H1 (cell line): ENCODE measurements around the gene TACC2. TPM values are rescaled to one million over a fixed set of nuclear protein-coding genes. Genes with fewer than 3 reads are reported as not detected.

Experiments
- CTCF ChIA-PET: fragments of 300-600 bp; sonication (Branson Sonifier 250); formaldehyde crosslinking; loops from one replicate; lab custom pipeline; 2021; ENCODE audit not compliant: partially characterized antibody; lab: Charles Lee
- POLR2A ChIA-PET: fragments of 300-600 bp; sonication (Branson Sonifier 250); formaldehyde crosslinking; loops from one replicate; lab custom pipeline; 2021; ENCODE audit warnings: inconsistent platforms; ENCODE audit not compliant: partially characterized antibody; lab: Charles Lee
- DNase-seq, 2 experiments: peaks; one replicate each; pipeline versions ENCODE4 v3.0.0 to v3.0.0-alpha.2; 2010 to 2022; ENCODE audit warnings: low spot score in 2 of 2, low read depth in 1 of 2, mixed read lengths in 1 of 2
- FAIRE-seq: peaks from 2 replicates; lab custom pipeline; 2011; peaks lifted over from hg19 to GRCh38; lab: Jason Lieb, UNC
- H2AFZ ChIP-seq: 2 replicates; pipeline ENCODE4 v1.8.1; 2012; ENCODE audit warnings: low read length, inconsistent platforms
- H2AK5ac ChIP-seq: 2 replicates; pipeline ENCODE4 v1.6.1; 2013; ENCODE audit warnings: low read depth, low read length
- H2BK120ac ChIP-seq: replicated peaks from 2 replicates; pipeline ENCODE3; 2013; ENCODE audit warnings: low read depth, low read length, inconsistent platforms
- H2BK12ac ChIP-seq: 2 replicates; pipeline ENCODE4 v1.6.1; 2013; ENCODE audit warnings: low read depth, low read length
- H2BK15ac ChIP-seq: 2 replicates; pipeline ENCODE4 v1.6.1; 2013; ENCODE audit warnings: low read length
- H2BK20ac ChIP-seq: 2 replicates; pipeline ENCODE4 v1.6.1; 2013; ENCODE audit warnings: low read length
- H2BK5ac ChIP-seq: 2 replicates; pipeline ENCODE4 v1.6.1; 2013; ENCODE audit warnings: low read depth, low read length
- H3K14ac ChIP-seq: 2 replicates; pipeline ENCODE4 v1.6.1; 2013; ENCODE audit warnings: inconsistent platforms; ENCODE audit not compliant: insufficient read length
- H3K18ac ChIP-seq: 2 replicates; pipeline ENCODE4 v1.6.1; 2013; ENCODE audit warnings: low read length; ENCODE audit errors: extremely low read depth
- H3K23ac ChIP-seq: 2 replicates; pipeline ENCODE4 v1.6.1; 2013; ENCODE audit warnings: inconsistent platforms; ENCODE audit not compliant: insufficient read length
- H3K23me2 ChIP-seq: 2 replicates; pipeline ENCODE4 v1.6.1; 2013; ENCODE audit warnings: low read depth, low read length
- H3K27ac ChIP-seq: 2 replicates; pipeline ENCODE4 v1.6.1; 2011; ENCODE audit warnings: low read depth, low read length, inconsistent platforms
- H3K27me3 ChIP-seq, 4 experiments: replicated peaks in 1 of 4; 1 replicate in 1 of 4; 2 replicates in 3 of 4; pipeline versions ENCODE4 v1.6.1 to v1.8.1; 2011 to 2013; ENCODE audit warnings: low read length in 3 of 4, mild to moderate bottlenecking in 3 of 4, inconsistent platforms in 2 of 4, mixed read lengths in 2 of 4, moderate library complexity in 1 of 4; ENCODE audit not compliant: control insufficient read depth in 3 of 4, insufficient read depth in 3 of 4; ENCODE audit errors: extremely low read depth in 1 of 4
- H3K36me3 ChIP-seq, 4 experiments: 2 replicates each; pipeline versions ENCODE4 v1.6.1 to v1.8.1; 2011 to 2013; ENCODE audit warnings: mild to moderate bottlenecking in 4 of 4, low read length in 3 of 4, moderate library complexity in 2 of 4, control low read depth in 1 of 4, inconsistent platforms in 1 of 4; ENCODE audit not compliant: insufficient read depth in 4 of 4, control insufficient read depth in 2 of 4
- H3K4ac ChIP-seq: replicated peaks from 2 replicates; pipeline ENCODE3; 2013; ENCODE audit warnings: low read length, low read depth, mixed read lengths, inconsistent platforms; ENCODE audit not compliant: insufficient read length
- H3K4me1 ChIP-seq, 4 experiments: replicated peaks in 1 of 4; 1 replicate in 1 of 4; 2 replicates in 3 of 4; pipeline versions ENCODE4 v1.6.1 to v1.8.1; 2011 to 2013; ENCODE audit warnings: low read length in 3 of 4, inconsistent platforms in 2 of 4, mixed read lengths in 1 of 4; ENCODE audit not compliant: insufficient read depth in 4 of 4, control insufficient read depth in 3 of 4
- H3K4me2 ChIP-seq, 2 experiments: 2 replicates each; pipeline versions ENCODE4 v1.6.1 to v1.8.1; 2011 to 2013; ENCODE audit warnings: low read depth in 2 of 2, low read length in 2 of 2, control low read depth in 1 of 2, inconsistent platforms in 1 of 2, mild to moderate bottlenecking in 1 of 2; ENCODE audit not compliant: insufficient read depth in 1 of 2
- H3K4me3 ChIP-seq, 4 experiments: fragments of 200-600, 300-600 bp in 1 of 4; sonication (generic), shearing (Covaris generic), sonication (Bioruptor Twin) in 1 of 4; 2 replicates each; pipeline versions ENCODE4 v1.5.1 to v1.8.1; 2011 to 2016; ENCODE audit warnings: low read length in 4 of 4, low read depth in 3 of 4, control low read depth in 2 of 4, inconsistent platforms in 2 of 4, mild to moderate bottlenecking in 2 of 4, mixed read lengths in 1 of 4, moderate library complexity in 1 of 4; ENCODE audit not compliant: insufficient read depth in 2 of 4; ENCODE audit errors: extremely low read depth in 1 of 4
- H3K56ac ChIP-seq: replicated peaks from 2 replicates; pipeline ENCODE3; 2013; ENCODE audit warnings: low read depth, mild to moderate bottlenecking, mixed read lengths, low read length, inconsistent platforms; ENCODE audit not compliant: insufficient read length
- H3K79me1 ChIP-seq: 2 replicates; pipeline ENCODE4 v1.6.1; 2013; ENCODE audit warnings: low read depth, low read length, control low read depth
- H3K79me2 ChIP-seq, 2 experiments: 2 replicates each; pipeline versions ENCODE4 v1.6.1 to v1.8.1; 2012 to 2013; ENCODE audit warnings: low read length in 2 of 2, mild to moderate bottlenecking in 2 of 2, inconsistent platforms in 1 of 2; ENCODE audit not compliant: insufficient read depth in 2 of 2, control insufficient read depth in 1 of 2
- H3K9ac ChIP-seq, 4 experiments: replicated peaks in 1 of 4; 1 replicate in 1 of 4; 2 replicates in 3 of 4; pipeline versions ENCODE4 v1.6.1 to v1.8.1; 2011 to 2013; ENCODE audit warnings: low read depth in 3 of 4, low read length in 3 of 4, control low read depth in 2 of 4, mild to moderate bottlenecking in 2 of 4, moderate library complexity in 2 of 4, inconsistent platforms in 1 of 4; ENCODE audit errors: extremely low read depth in 1 of 4
- H3K9me3 ChIP-seq, 2 experiments: 2 replicates each; pipeline versions ENCODE4 v1.6.1 to v1.8.1; 2012 to 2013; ENCODE audit warnings: mild to moderate bottlenecking in 2 of 2, moderate library complexity in 2 of 2, control low read depth in 1 of 2, inconsistent platforms in 1 of 2, low read depth in 1 of 2, low read length in 1 of 2, mixed read lengths in 1 of 2; ENCODE audit not compliant: insufficient read depth in 2 of 2
- H4K20me1 ChIP-seq, 2 experiments: replicated peaks in 1 of 2; 2 replicates each; pipeline versions ENCODE3 to v1.8.1; 2011 to 2013; ENCODE audit warnings: inconsistent platforms in 2 of 2, low read length in 2 of 2, mild to moderate bottlenecking in 1 of 2; ENCODE audit not compliant: insufficient read depth in 2 of 2, control insufficient read depth in 1 of 2
- H4K5ac ChIP-seq: 2 replicates; pipeline ENCODE4 v1.6.1; 2013; ENCODE audit warnings: low read length, low read depth, mixed read lengths, inconsistent platforms; ENCODE audit not compliant: insufficient read length
- H4K8ac ChIP-seq: 2 replicates; pipeline ENCODE4 v1.8.0; 2013; ENCODE audit warnings: mild to moderate bottlenecking, moderate library complexity, low read length, inconsistent platforms; ENCODE audit not compliant: insufficient read depth; ENCODE audit errors: extremely low read depth
- H4K91ac ChIP-seq: replicated peaks from 2 replicates; pipeline ENCODE3; 2013; ENCODE audit warnings: low read length, mixed read lengths, inconsistent platforms; ENCODE audit not compliant: insufficient read length
- CHD2 ChIP-seq: IDR thresholded peaks from 2 replicates; pipeline ENCODE4 v1.6.1; 2012; ENCODE audit warnings: low read length, improper control_type of control experiment
- CREB1 ChIP-seq: IDR thresholded peaks from 2 replicates; pipeline ENCODE4 v1.6.1; 2012; ENCODE audit warnings: inconsistent platforms
- EZH2 ChIP-seq: fragments of 200-600 bp; sonication (generic); IDR thresholded peaks from 2 replicates; pipeline ENCODE4 v1.7.1; 2012; ENCODE audit warnings: low read depth, mild to moderate bottlenecking, moderate library complexity, low read length, inconsistent platforms; ENCODE audit not compliant: severe bottlenecking
- HDAC2 ChIP-seq, 2 experiments: fragments of 300-600 bp in 1 of 2; sonication (generic) in 1 of 2; IDR thresholded peaks; 2 replicates each; pipeline ENCODE4 v1.6.1; 2011 to 2012; ENCODE audit warnings: low read depth in 2 of 2, low read length in 2 of 2, mild to moderate bottlenecking in 2 of 2, moderate library complexity in 2 of 2, borderline replicate concordance in 1 of 2, inconsistent platforms in 1 of 2
- RBBP5 ChIP-seq: IDR thresholded peaks from 2 replicates; pipeline ENCODE4 v1.7.1; 2012; ENCODE audit warnings: low read depth, mild to moderate bottlenecking, inconsistent platforms, low read length, moderate library complexity, borderline replicate concordance
- RNF2 ChIP-seq: fragments of 200-900, 300-1000 bp; sonication (generic); IDR thresholded peaks from 2 replicates; pipeline ENCODE4 v1.7.1; 2016; ENCODE audit warnings: borderline replicate concordance, low read depth, mild to moderate bottlenecking, antibody characterized with exemption, low read length; ENCODE audit not compliant: poor library complexity, severe bottlenecking; ENCODE audit errors: missing control alignments
- SUZ12 ChIP-seq: fragments of 200-600 bp; sonication (generic); IDR thresholded peaks from 2 replicates; pipeline ENCODE4 v1.6.1; 2012; ENCODE audit warnings: mild to moderate bottlenecking, inconsistent platforms, low read length, moderate library complexity, mixed read lengths
- YY1 ChIP-seq: IDR thresholded peaks from 2 replicates; pipeline ENCODE4 v1.6.1; 2011; ENCODE audit warnings: low read depth, mild to moderate bottlenecking, low read length
- WGBS, 2 experiments: shearing (Covaris generic) in 1 of 2; methylation state at CpG; one replicate each; pipeline versions ENCODE4 v1.1.6 to v1.1.7; 2013 to 2015; ENCODE audit warnings: low lambda C conversion rate in 2 of 2, mixed read lengths in 2 of 2, inconsistent platforms in 1 of 2, low coverage in 1 of 2, missing lambda C conversion rate in 1 of 2; ENCODE audit not compliant: insufficient replicate concordance in 2 of 2, insufficient coverage in 1 of 2, insufficient read length in 1 of 2; ENCODE audit errors: extremely low coverage in 1 of 2, missing lambda C conversion rate in 1 of 2; 5-methylcytosine and 5-hydroxymethylcytosine counted together
- polyA plus RNA-seq, 7 experiments: library from polyadenylated mRNA; depleted of rRNA in 3 of 7; stranded (reverse) in 5 of 7; unstranded in 2 of 7; fragments of >200 nt in 5 of 7; fragments of 200-250 nt in 2 of 7; gene quantifications; 1 replicate in 5 of 7; 2 replicates in 1 of 7; 4 replicates in 1 of 7; pipeline versions ENCODE4 v1.2.1 to v1.2.3, GENCODE V29; 2011 to 2013; ENCODE audit warnings: missing spikeins in 2 of 7, mixed read lengths in 2 of 7
- total RNA-seq: library from RNA; stranded (reverse); fragmentation: NEBNext Ultra II Directional; extraction: Animal tissue kit (Norgen Biotek cat#: 25700); gene quantifications from 2 replicates; pipeline ENCODE4 v1.2.1, GENCODE V29; 2021
- TF ChIP-seq, protein P1 (sequence below), 3 experiments: IDR thresholded peaks; 1 replicate in 2 of 3; 2 replicates in 1 of 3; pipeline versions ENCODE4 v1.5.1 to v1.6.1; 2011; ENCODE audit warnings: low read length in 3 of 3, mild to moderate bottlenecking in 3 of 3, inconsistent platforms in 2 of 3, low read depth in 1 of 3, moderate library complexity in 1 of 3; ENCODE audit not compliant: insufficient read depth in 1 of 3; ENCODE audit errors: control extremely low read depth in 1 of 3

TACC2 gene
- total and polyA plus RNA-seq, 2 of the 8 experiments (the other 6 are each of a cell fraction or from before 2014, with no cell fraction given), result 21.2 to 46.6 TPM

- Histone ChIP-seq H3K9ac (no peak overlapping the region), H3K23ac (no peak overlapping the region), H3K36me3 (no peaks in the 10 kb centered on the region), H2BK20ac (0 out of 2 replicates have a peak overlapping the region, but pooled peaks have one; percentile 62), H2BK15ac (no peak overlapping the region), H4K8ac (no peak overlapping the region), H3K23me2 (no peaks in the 10 kb centered on the region), H3K4me1 (peaks cover 1 to 6% (median 4%) of the 10 kb centered on the region in 4 experiments; a peak in 4 of 7 replicates), H3K4me3 (no peak overlapping the region), H4K20me1 (no peaks in the 10 kb centered on the region), H2BK120ac (no peak overlapping the region), H3K27ac (no peak overlapping the region), H3K14ac (no peak overlapping the region), H4K5ac (no peak overlapping the region), H3K9me3 (no peaks in the 10 kb centered on the region), H2BK12ac (no peak overlapping the region), H3K4ac (no peak overlapping the region), H2BK5ac (no peak overlapping the region), H3K18ac (no peak overlapping the region), H3K4me2 (no peak overlapping the region), H4K91ac (no peak overlapping the region), H3K27me3 (peaks cover 0 to 4% (median 0%) of the 10 kb centered on the region in 4 experiments; a peak in 2 of 7 replicates), H2AFZ (no peak overlapping the region), H3K56ac (no peak overlapping the region), H3K79me1 (no peaks in the 10 kb centered on the region), H3K79me2 (no peaks in the 10 kb centered on the region), H2AK5ac (no peak overlapping the region)
- no peak for DNase-seq
- POLR2A ChIA-PET, result no interaction called here
- CTCF ChIA-PET, result interaction anchor here (1.3 to 10.8 kb wide), 4 partner anchors 20 to 276 kb away, joined by 3 to 74 read pairs (median 7); no protein-coding TSS in a partner anchor
- no peak for FAIRE-seq
- WGBS, 2 experiments, result 86% methylated on average over 5 of the region's 5 CpGs; no CpG with 5 or more reads in 1 of the 2 experiments
- TF ChIP-seq YY1, result no peak
- no peak for TF ChIP-seq CHD2
- no peak for TF ChIP-seq RNF2
- no peak for TF ChIP-seq EZH2
- TF ChIP-seq, protein P1, sequence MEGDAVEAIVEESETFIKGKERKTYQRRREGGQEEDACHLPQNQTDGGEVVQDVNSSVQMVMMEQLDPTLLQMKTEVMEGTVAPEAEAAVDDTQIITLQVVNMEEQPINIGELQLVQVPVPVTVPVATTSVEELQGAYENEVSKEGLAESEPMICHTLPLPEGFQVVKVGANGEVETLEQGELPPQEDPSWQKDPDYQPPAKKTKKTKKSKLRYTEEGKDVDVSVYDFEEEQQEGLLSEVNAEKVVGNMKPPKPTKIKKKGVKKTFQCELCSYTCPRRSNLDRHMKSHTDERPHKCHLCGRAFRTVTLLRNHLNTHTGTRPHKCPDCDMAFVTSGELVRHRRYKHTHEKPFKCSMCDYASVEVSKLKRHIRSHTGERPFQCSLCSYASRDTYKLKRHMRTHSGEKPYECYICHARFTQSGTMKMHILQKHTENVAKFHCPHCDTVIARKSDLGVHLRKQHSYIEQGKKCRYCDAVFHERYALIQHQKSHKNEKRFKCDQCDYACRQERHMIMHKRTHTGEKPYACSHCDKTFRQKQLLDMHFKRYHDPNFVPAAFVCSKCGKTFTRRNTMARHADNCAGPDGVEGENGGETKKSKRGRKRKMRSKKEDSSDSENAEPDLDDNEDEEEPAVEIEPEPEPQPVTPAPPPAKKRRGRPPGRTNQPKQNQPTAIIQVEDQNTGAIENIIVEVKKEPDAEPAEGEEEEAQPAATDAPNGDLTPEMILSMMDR (IDR thresholded peaks at IDR 0.05; ENCODE audit: control extremely low read depth in 1 of 3, insufficient read depth in 1 of 3, low read depth in 1 of 3, low read length in 3 of 3), result no peak
- no peak for TF ChIP-seq HDAC2 (IDR thresholded peaks at IDR 0.05; ENCODE audit: borderline replicate concordance in 1 of 2, low read depth in 2 of 2, low read length in 2 of 2)
- no peak for TF ChIP-seq RBBP5
- no peak for TF ChIP-seq SUZ12
- TF ChIP-seq CREB1, result no peak
These were observed 298.6 kb downstream of the TACC2 start for GRCh38 chr10:122287570-122287969.
